ENCODE data around the gene NEGR1. TPM values are rescaled to one million over a fixed set of nuclear protein-coding genes. Genes with fewer than 3 reads are reported as not detected.

NEGR1 gene
- total and polyA plus RNA-seq, 4 donors: 0.08 to 0.14 (median 0.12) TPM; not detected in 1

- H3K9me3 ChIP-seq (ENCODE audit: control insufficient read depth in 4 of 4, low read length in 3 of 4): no peaks in the 10 kb centered on the region
- no peaks in the 10 kb centered on the region for H3K4me1 ChIP-seq (ENCODE audit: control insufficient read depth in 4 of 4, insufficient read depth in 4 of 4, low read length in 3 of 4)
- no peaks in the 10 kb centered on the region for H3K36me3 ChIP-seq (ENCODE audit: control insufficient read depth in 4 of 4, insufficient read depth in 3 of 4, low read depth in 1 of 4, low read length in 3 of 4)
- TF ChIP-seq HNF4A (conservative IDR thresholded peaks at IDR 0.05): no peak
- TF ChIP-seq TAF1 (conservative IDR thresholded peaks at IDR 0.05): no peak
- no peak for TF ChIP-seq RAD21 (IDR thresholded peaks at IDR 0.05)
- no peak for TF ChIP-seq JUND (IDR thresholded peaks at IDR 0.05)
- TF ChIP-seq ZBTB33 (IDR thresholded peaks at IDR 0.05): no peak
- no peak for TF ChIP-seq REST (IDR thresholded peaks at IDR 0.05)
- no peak for TF ChIP-seq EGR1 (IDR thresholded peaks at IDR 0.05; ENCODE audit: low read depth in 2 of 2)
- no peak for TF ChIP-seq GABPA (IDR thresholded peaks at IDR 0.05 in 1 of 2, conservative IDR thresholded peaks at IDR 0.05 in 1 of 2)
- TF ChIP-seq SP1 (IDR thresholded peaks at IDR 0.05): no peak
- no peak for TF ChIP-seq FOXA2 (IDR thresholded peaks at IDR 0.05)
- TF ChIP-seq MAX (IDR thresholded peaks at IDR 0.05): no peak
- no peak for TF ChIP-seq ATF3 (IDR thresholded peaks at IDR 0.05)
- no peak for TF ChIP-seq HNF4G (IDR thresholded peaks at IDR 0.05)
- no peak for TF ChIP-seq NR2F2 (IDR thresholded peaks at IDR 0.05)
- no peak for TF ChIP-seq YY1 (IDR thresholded peaks at IDR 0.05)
- 92% methylated on average over 2 of the region's 2 CpGs for WGBS
- H3K27ac ChIP-seq (ENCODE audit: low read depth in 1 of 2, low read length in 2 of 2): no peak overlapping the region
- DNase-seq (ENCODE audit: low spot score): no peak
- no peak overlapping the region for H3K4me3 ChIP-seq (ENCODE audit: low read depth in 1 of 3, low read length in 3 of 3)
- H3K9ac ChIP-seq (ENCODE audit: low read depth in 1 of 2, low read length in 2 of 2): no peak overlapping the region
- H3K27me3 ChIP-seq (ENCODE audit: control insufficient read depth in 4 of 4, insufficient read depth in 4 of 4, low read length in 3 of 4): peaks cover 0 to 5% (median 0%) of the 10 kb centered on the region in 4 donors
Measured at GRCh38 chr1:71600023-71600422, 682.3 kb downstream of the NEGR1 start.

- Histone ChIP-seq H3K9me3 (ENCODE audit: control insufficient read depth in 4 of 4, low read length in 3 of 4) (no peaks in the 10 kb centered on the region), H3K36me3 (ENCODE audit: control insufficient read depth in 4 of 4, insufficient read depth in 3 of 4, low read depth in 1 of 4, low read length in 3 of 4) (no peaks in the 10 kb centered on the region)
- WGBS: 32% methylated on average over 1 of the region's 1 CpG
Measured at GRCh38 chr1:71599306-71599705, 683.0 kb downstream of the NEGR1 start.

More at GRCh38 chr1:71599306-71599705, 683.0 kb downstream of the NEGR1 start:
- no peak for DNase-seq (ENCODE audit: low spot score)
- Histone ChIP-seq H3K4me3 (ENCODE audit: low read depth in 1 of 3, low read length in 3 of 3) (no peak overlapping the region), H3K9ac (ENCODE audit: low read depth in 1 of 2, low read length in 2 of 2) (no peak overlapping the region), H3K4me1 (ENCODE audit: control insufficient read depth in 4 of 4, insufficient read depth in 4 of 4, low read length in 3 of 4) (no peaks in the 10 kb centered on the region), H3K27ac (ENCODE audit: low read depth in 1 of 2, low read length in 2 of 2) (no peak overlapping the region), H3K27me3 (ENCODE audit: control insufficient read depth in 4 of 4, insufficient read depth in 4 of 4, low read length in 3 of 4) (peaks cover 0 to 5% (median 0%) of the 10 kb centered on the region in 4 donors)
- TF ChIP-seq FOXA2 (IDR thresholded peaks at IDR 0.05) (no peak), NR2F2 (IDR thresholded peaks at IDR 0.05) (no peak), HNF4A (conservative IDR thresholded peaks at IDR 0.05) (no peak), JUND (IDR thresholded peaks at IDR 0.05) (no peak), ZBTB33 (IDR thresholded peaks at IDR 0.05) (no peak), GABPA (IDR thresholded peaks at IDR 0.05 in 1 of 2, conservative IDR thresholded peaks at IDR 0.05 in 1 of 2) (no peak), ATF3 (IDR thresholded peaks at IDR 0.05) (no peak), SP1 (IDR thresholded peaks at IDR 0.05) (no peak)
